ENCODE results near the gene EXOC4.

The EXOC4 gene

GRCh38 chr7:133912916-133913697 lies 660.2 kb downstream of the EXOC4 start:
- Histone ChIP-seq H3K4me3 (replicated peaks; ENCODE audit: low read depth, low read length) (no peak overlapping the region), H3K27me3 (replicated peaks; ENCODE audit: control insufficient read depth, insufficient read depth, low read length) (no peaks in the 10 kb centered on the region), H3K36me3 (ENCODE audit: control insufficient read depth, insufficient read depth, low read length) (no peaks in the 10 kb centered on the region)
- no peak for DNase-seq (ENCODE audit: extremely low read depth, insufficient read length)
- TF ChIP-seq, protein P1, sequence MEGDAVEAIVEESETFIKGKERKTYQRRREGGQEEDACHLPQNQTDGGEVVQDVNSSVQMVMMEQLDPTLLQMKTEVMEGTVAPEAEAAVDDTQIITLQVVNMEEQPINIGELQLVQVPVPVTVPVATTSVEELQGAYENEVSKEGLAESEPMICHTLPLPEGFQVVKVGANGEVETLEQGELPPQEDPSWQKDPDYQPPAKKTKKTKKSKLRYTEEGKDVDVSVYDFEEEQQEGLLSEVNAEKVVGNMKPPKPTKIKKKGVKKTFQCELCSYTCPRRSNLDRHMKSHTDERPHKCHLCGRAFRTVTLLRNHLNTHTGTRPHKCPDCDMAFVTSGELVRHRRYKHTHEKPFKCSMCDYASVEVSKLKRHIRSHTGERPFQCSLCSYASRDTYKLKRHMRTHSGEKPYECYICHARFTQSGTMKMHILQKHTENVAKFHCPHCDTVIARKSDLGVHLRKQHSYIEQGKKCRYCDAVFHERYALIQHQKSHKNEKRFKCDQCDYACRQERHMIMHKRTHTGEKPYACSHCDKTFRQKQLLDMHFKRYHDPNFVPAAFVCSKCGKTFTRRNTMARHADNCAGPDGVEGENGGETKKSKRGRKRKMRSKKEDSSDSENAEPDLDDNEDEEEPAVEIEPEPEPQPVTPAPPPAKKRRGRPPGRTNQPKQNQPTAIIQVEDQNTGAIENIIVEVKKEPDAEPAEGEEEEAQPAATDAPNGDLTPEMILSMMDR (IDR thresholded peaks at IDR 0.05; ENCODE audit: insufficient read depth, low read length, poor library complexity, severe bottlenecking): no peak

DNA sequence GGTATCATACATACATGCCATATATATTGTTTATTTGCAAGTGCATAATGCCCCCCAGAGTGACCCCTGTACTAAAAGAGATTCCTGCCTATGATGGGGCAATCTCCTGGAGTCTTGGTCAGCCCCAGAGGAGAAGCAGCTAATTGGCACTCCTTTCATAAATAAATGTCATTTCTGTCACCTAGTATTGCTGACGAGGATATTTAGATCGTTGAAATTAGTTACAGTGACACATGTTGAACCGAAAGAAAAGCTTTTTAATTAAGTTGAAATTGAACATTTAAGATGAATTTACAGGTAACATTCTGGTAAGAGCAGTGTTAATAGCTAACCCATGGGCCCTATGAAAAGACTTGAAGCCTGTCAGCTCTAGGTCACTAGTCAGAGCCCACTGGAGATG lies 663.7 kb downstream of the EXOC4 start:
- TF ChIP-seq, protein P1 (IDR thresholded peaks at IDR 0.05; ENCODE audit: insufficient read depth, low read length, poor library complexity, severe bottlenecking): no peak
- Histone ChIP-seq H3K27me3 (replicated peaks; ENCODE audit: control insufficient read depth, insufficient read depth, low read length) (no peaks in the 10 kb centered on the region), H3K4me3 (replicated peaks; ENCODE audit: low read depth, low read length) (no peak overlapping the region), H3K36me3 (ENCODE audit: control insufficient read depth, insufficient read depth, low read length) (no peaks in the 10 kb centered on the region)
- no peak for DNase-seq (ENCODE audit: extremely low read depth, insufficient read length)

- DNase-seq (ENCODE audit: extremely low read depth, insufficient read length): no peak
- H3K27me3 ChIP-seq (replicated peaks; ENCODE audit: control insufficient read depth, insufficient read depth, low read length): no peaks in the 10 kb centered on the region
- H3K36me3 ChIP-seq (ENCODE audit: control insufficient read depth, insufficient read depth, low read length): no peaks in the 10 kb centered on the region
- H3K4me3 ChIP-seq (replicated peaks; ENCODE audit: low read depth, low read length): no peak overlapping the region
- TF ChIP-seq, protein P1 (IDR thresholded peaks at IDR 0.05; ENCODE audit: insufficient read depth, low read length, poor library complexity, severe bottlenecking): no peak
Measured at GRCh38 chr7:133919810-133920209, 666.9 kb downstream of the EXOC4 start.

DNA sequence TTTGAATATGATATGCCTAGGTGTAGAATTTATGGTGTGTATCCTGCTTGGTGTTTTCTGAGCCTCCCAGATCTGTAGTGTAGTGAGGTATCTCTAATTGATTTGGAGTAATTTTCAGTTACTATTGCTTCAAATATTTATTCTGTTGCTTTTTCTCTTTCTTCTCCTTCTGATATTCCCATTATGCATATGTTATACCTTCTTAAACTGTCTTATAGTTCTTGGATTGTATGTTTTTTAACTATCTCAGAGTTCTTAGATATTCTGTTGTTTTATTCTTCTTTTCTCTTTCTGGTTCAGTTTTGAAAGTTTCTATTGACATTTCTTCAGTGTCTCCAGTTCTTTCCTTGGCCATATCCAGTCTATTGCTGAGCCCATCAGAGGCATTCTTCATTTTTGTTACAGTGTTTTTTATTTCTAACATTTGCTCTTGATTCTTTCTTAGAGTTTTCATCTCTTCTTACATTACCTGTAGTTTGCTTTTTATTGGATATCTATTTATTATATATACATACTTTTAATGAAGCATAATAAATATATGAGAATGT lies 668.8 kb downstream of the EXOC4 start:
- no peak for DNase-seq (ENCODE audit: extremely low read depth, insufficient read length)
- Histone ChIP-seq H3K36me3 (ENCODE audit: control insufficient read depth, insufficient read depth, low read length) (no peaks in the 10 kb centered on the region), H3K27me3 (replicated peaks; ENCODE audit: control insufficient read depth, insufficient read depth, low read length) (no peaks in the 10 kb centered on the region), H3K4me3 (replicated peaks; ENCODE audit: low read depth, low read length) (no peak overlapping the region)
- TF ChIP-seq, protein P1 (IDR thresholded peaks at IDR 0.05; ENCODE audit: insufficient read depth, low read length, poor library complexity, severe bottlenecking): no peak

- TF ChIP-seq, protein P1 (IDR thresholded peaks at IDR 0.05; ENCODE audit: insufficient read depth, low read length, poor library complexity, severe bottlenecking): no peak
- H3K4me3 ChIP-seq (replicated peaks; ENCODE audit: low read depth, low read length): no peak overlapping the region
- H3K36me3 ChIP-seq (ENCODE audit: control insufficient read depth, insufficient read depth, low read length): no peaks in the 10 kb centered on the region
- DNase-seq (ENCODE audit: extremely low read depth, insufficient read length): no peak
- H3K27me3 ChIP-seq (replicated peaks; ENCODE audit: control insufficient read depth, insufficient read depth, low read length): no peaks in the 10 kb centered on the region
Measured at GRCh38 chr7:133923974-133924373, 671.1 kb downstream of the EXOC4 start.

Data from GM06990 (cell line).